Left kidney (tissue), 8 donors: ENCODE measurements around the gene LONRF3. TPM values are rescaled to one million over a fixed set of nuclear protein-coding genes. Genes with fewer than 3 reads are reported as not detected.

ENCODE experiments used
- DNase-seq: peaks from one replicate; pipeline ENCODE4 v3.0.0-alpha.2; 2013
- long read RNA-seq, 8 donors: transcript quantifications; one replicate each; lab custom pipeline, GENCODE V29; 2026
- polyA plus RNA-seq: library from polyadenylated mRNA; unstranded; fragments of 120-200 nt; gene quantifications from one replicate; pipeline ENCODE4 v1.2.1, GENCODE V29; 2013; ENCODE audit not compliant: insufficient read length

LONRF3 gene
- 0.85 TPM for polyA plus RNA-seq
- long read RNA-seq, donor 1, result 0 reads
- long read RNA-seq, donor 2, result 0 reads
- long read RNA-seq, donor 3, result 0 reads
- long read RNA-seq, donor 4, result 0 reads
- long read RNA-seq, donor 5, result 0 reads
- long read RNA-seq, donor 6, result 0 reads
- long read RNA-seq, donor 7, result 0 reads
- long read RNA-seq, donor 8, result 0 reads

GRCh38 chrX:118974088-118974907 is at the start of gene LONRF3:
Gene LONRF3 (plus strand): TSS chrX:118974618. CDS start chrX:118974781, 163 bp downstream.
- DNase-seq, result no peak

- DNase-seq, result peak; percentile 10
Observed at GRCh38 chrX:118928151-118928550, 46.3 kb upstream of the LONRF3 start.

- DNase-seq, result no peak
Observed at GRCh38 chrX:118935352-118935751, 39.1 kb upstream of the LONRF3 start.

- DNase-seq, result no peak
Observed at GRCh38 chrX:118941147-118941546, 33.3 kb upstream of the LONRF3 start.

GRCh38 chrX:118943102-118943501 is 31.3 kb upstream of the LONRF3 start:
- DNase-seq, result no peak

- no peak for DNase-seq
Observed at GRCh38 chrX:118945921-118946320, 28.5 kb upstream of the LONRF3 start.

GRCh38 chrX:118948270-118948669 is 26.1 kb upstream of the LONRF3 start:
- no peak for DNase-seq

- DNase-seq, result no peak
Observed at GRCh38 chrX:118961866-118962560, 12.4 kb upstream of the LONRF3 start.

- no peak for DNase-seq
Observed at GRCh38 chrX:118963159-118963558, 11.3 kb upstream of the LONRF3 start.

- DNase-seq, result no peak
Observed at GRCh38 chrX:118964252-118964651, 10.2 kb upstream of the LONRF3 start.

GRCh38 chrX:118965395-118965794 is 9.0 kb upstream of the LONRF3 start:
- DNase-seq, result no peak

GRCh38 chrX:118968031-118968430 is 6.4 kb upstream of the LONRF3 start:
- DNase-seq, result no peak

GRCh38 chrX:118971552-118971951 is 2.9 kb upstream of the LONRF3 start:
- no peak for DNase-seq

GRCh38 chrX:118973389-118974087 is 880 bp upstream of the LONRF3 start:
- DNase-seq, result no peak

- DNase-seq, result no peak
Observed at GRCh38 chrX:118974908-118975671, 672 bp downstream of the LONRF3 start.

GRCh38 chrX:118975831-118976598 is 1.6 kb downstream of the LONRF3 start:
- DNase-seq, result no peak

- no peak for DNase-seq
Observed at GRCh38 chrX:118976599-118977340, 2.4 kb downstream of the LONRF3 start.

- no peak for DNase-seq
Observed at GRCh38 chrX:118977424-118977823, 3.0 kb downstream of the LONRF3 start.

GRCh38 chrX:118978451-118978850 is 4.0 kb downstream of the LONRF3 start:
- DNase-seq, result no peak

GRCh38 chrX:118980761-118981160 is 6.3 kb downstream of the LONRF3 start:
- DNase-seq, result no peak
